ENCODE data around the gene GSK3A.

The GSK3A gene

DNA sequence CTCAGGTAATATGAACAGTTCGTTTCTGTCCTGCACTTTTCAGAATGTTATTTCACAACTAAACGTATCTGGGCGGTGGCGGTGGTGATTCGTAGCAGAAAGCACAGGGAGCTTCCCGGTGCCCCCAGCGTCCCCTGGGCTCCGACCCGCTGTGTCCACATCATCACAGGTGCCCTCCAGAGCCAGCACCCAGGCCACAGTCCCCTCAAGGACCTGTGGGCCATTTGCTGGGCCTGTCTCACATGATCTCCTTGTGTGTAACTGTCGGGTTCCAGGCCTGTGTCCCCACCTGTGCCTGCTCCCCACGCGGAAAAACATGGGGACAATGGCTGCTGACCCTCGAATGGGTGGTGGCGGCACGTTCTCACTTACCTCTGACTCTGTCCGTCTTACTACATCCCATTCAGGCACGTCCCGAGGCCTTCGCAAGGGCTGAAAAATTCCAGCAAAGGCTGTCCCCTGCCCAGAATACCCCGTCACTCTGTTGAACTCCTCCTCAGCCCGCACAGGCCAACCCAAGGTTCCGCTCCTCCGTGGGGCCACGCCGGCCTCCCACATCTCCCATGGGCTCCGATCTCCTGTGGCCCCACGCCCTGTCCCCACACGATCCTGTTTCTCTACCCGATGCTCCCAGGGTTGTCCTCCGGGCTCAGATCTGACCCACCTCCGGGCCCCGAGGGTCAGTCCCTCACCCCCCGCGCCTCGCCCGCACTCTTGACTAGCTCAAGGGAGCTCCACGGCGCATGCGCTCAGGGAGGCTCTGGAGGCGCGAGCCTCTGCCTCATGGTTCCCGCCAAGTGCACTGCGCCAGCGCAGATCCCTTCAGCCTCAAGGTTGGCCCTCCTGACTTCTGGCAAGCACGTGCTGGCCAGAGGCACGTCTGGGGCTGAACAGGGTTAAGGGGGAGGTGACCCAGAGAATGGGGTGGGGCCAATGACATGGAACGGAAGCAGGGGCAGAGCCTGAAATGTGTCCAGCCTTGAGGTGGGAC is 46.1 kb downstream of the GSK3A start:
- Mint-ChIP-seq H3K4me1 (peaks cover 65% of the 10 kb centered on the region), H3K4me3 (no peak overlapping the region), H3K9me3 (peaks cover 2% of the 10 kb centered on the region), H3K27ac (peak overlapping the region; percentile 64), H3K27me3 (no peaks in the 10 kb centered on the region), H3K36me3 (peaks cover 23% of the 10 kb centered on the region)
- ATAC-seq, result no peak

DNA sequence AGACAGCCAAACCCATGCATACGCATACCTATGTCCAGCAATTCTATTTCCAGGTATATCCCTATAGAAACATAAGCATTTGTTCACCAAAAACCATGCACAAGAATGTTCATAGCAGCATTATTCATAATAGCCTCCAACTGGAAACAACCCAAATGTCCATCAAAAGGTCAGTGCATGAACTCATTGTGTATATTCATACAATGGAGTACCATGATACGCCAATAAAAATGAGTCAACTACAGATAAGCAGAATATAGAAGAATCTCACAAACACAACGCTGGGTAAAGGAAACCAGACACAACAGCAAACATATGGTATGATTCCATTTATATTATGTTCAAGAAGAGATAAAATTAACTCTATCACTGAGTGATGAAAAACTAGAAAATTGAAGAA is 48.7 kb downstream of the GSK3A start:
- no peak for ATAC-seq
- Mint-ChIP-seq H3K4me1 (peaks cover 43% of the 10 kb centered on the region), H3K27me3 (no peaks in the 10 kb centered on the region), H3K36me3 (peaks cover 21% of the 10 kb centered on the region), H3K4me3 (no peak overlapping the region), H3K27ac (peak overlapping the region; percentile 5), H3K9me3 (peaks cover 2% of the 10 kb centered on the region)

- no peaks in the 10 kb centered on the region for H3K27me3 Mint-ChIP-seq
- no peak overlapping the region for H3K4me3 Mint-ChIP-seq
- peaks cover 18% of the 10 kb centered on the region for H3K36me3 Mint-ChIP-seq
- peaks cover 2% of the 10 kb centered on the region for H3K9me3 Mint-ChIP-seq
- H3K4me1 Mint-ChIP-seq, result peaks cover 39% of the 10 kb centered on the region
- ATAC-seq, result no peak
- H3K27ac Mint-ChIP-seq, result no peak overlapping the region
Measured at GRCh38 chr19:42193294-42193693, 49.1 kb downstream of the GSK3A start.

- peaks cover 30% of the 10 kb centered on the region for H3K4me1 Mint-ChIP-seq
- H3K9me3 Mint-ChIP-seq, result peaks cover 2% of the 10 kb centered on the region
- H3K27me3 Mint-ChIP-seq, result no peaks in the 10 kb centered on the region
- H3K27ac Mint-ChIP-seq, result peak overlapping the region; percentile 36
- H3K4me3 Mint-ChIP-seq, result no peak overlapping the region
- H3K36me3 Mint-ChIP-seq, result peaks cover 18% of the 10 kb centered on the region
- no peak for ATAC-seq
Measured at GRCh38 chr19:42191855-42192254, 50.5 kb downstream of the GSK3A start.

GRCh38 chr19:42191330-42191729 is 51.1 kb downstream of the GSK3A start:
- ATAC-seq, result no peak
- Mint-ChIP-seq H3K27ac (peak overlapping the region; percentile 36), H3K4me1 (peaks cover 25% of the 10 kb centered on the region), H3K4me3 (no peak overlapping the region), H3K9me3 (peaks cover 2% of the 10 kb centered on the region), H3K36me3 (peaks cover 14% of the 10 kb centered on the region), H3K27me3 (no peaks in the 10 kb centered on the region)

DNA sequence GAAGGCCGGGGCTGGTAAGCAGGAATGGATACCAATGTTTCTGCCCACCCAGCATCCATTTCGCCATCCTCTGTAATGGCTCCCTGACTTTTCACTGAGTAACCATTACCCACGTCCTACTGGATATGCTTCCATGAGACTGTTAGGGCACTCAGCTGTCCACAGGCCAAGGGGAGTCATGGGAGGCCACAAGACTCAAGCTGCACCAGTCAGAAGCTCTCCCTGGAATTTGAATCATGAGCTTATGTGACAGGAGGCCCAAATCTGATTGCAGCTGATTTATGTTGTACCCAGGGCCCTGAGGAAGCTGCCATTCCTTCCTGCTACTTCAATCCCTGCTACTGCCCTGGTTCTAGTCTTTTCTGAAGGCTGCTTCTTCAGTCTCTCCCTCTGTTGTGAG is 53.3 kb downstream of the GSK3A start:
- H3K27ac Mint-ChIP-seq, result no peak overlapping the region
- no peak overlapping the region for H3K4me3 Mint-ChIP-seq
- H3K36me3 Mint-ChIP-seq, result peaks cover 7% of the 10 kb centered on the region
- H3K4me1 Mint-ChIP-seq, result peaks cover 33% of the 10 kb centered on the region
- peaks cover 2% of the 10 kb centered on the region for H3K9me3 Mint-ChIP-seq
- H3K27me3 Mint-ChIP-seq, result no peaks in the 10 kb centered on the region
- no peak for ATAC-seq

DNA sequence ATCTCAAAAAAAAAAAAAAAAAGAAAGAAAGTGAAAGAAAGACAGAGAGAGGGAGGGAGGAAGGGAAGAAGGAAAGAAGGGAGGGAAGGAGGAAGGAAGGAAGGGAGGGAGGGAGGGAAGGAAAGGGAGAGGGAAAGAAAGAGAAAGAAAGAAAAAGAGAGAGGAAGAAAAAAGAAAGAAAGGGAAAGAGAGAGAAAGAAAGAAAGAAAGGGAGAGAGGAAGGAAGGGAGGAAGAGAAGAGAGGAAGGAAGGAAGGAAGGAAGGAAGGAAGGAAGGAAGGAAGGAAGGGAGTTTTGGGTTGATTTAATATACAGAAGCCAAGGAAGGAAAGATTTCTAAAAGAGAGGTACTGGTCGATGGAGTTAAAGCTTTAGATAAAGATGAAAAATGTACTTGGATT is 53.7 kb downstream of the GSK3A start:
- peaks cover 2% of the 10 kb centered on the region for H3K9me3 Mint-ChIP-seq
- H3K27me3 Mint-ChIP-seq, result no peaks in the 10 kb centered on the region
- peaks cover 2% of the 10 kb centered on the region for H3K36me3 Mint-ChIP-seq
- ATAC-seq, result no peak
- H3K27ac Mint-ChIP-seq, result no peak overlapping the region
- no peak overlapping the region for H3K4me3 Mint-ChIP-seq
- H3K4me1 Mint-ChIP-seq, result peaks cover 30% of the 10 kb centered on the region

DNA sequence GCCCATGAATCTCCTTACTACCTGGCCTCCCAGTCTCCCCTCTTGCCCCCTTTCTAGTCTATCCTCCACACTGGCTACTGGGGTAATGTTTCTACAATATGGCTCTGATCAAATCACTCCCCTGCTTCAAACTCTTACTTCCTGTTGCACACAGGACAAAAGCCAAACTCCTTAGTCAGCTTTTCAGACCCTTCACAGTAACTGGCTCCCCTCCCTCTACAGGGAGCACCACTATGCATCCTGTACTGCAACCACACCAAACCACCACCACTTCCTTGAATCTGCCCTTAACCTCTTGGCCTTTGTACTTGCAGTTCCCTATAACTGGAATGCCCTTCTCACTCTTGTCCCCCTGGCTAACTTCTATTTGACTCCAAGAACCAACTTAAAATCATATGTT is 57.1 kb downstream of the GSK3A start:
- no peak overlapping the region for H3K4me3 Mint-ChIP-seq
- H3K4me1 Mint-ChIP-seq, result peaks cover 33% of the 10 kb centered on the region
- no peaks in the 10 kb centered on the region for H3K36me3 Mint-ChIP-seq
- no peaks in the 10 kb centered on the region for H3K9me3 Mint-ChIP-seq
- no peaks in the 10 kb centered on the region for H3K27me3 Mint-ChIP-seq
- peak overlapping the region; percentile 7 for H3K27ac Mint-ChIP-seq
- ATAC-seq, result peak; percentile 62

DNA sequence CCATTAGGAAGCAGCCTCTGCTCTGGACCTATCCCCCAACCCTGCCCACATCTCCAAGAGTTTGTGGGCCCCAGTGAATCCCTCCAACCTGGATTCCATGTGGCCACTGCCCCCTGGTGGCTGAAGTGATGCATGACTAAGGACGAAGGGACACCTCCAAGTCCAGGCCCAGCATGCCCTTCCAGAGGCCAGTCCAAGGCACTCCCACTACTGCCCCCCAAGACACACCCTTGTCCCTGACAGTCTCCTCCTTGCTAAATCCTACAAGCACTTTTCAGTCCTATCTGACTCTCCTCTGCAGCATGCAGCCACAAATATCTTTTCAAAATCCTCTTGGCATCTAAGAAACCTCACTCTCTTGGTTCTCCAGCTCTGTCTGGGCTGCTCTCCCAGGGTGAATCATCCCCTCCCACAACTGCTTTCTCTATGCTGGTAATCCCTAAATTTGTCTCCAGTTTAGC is 58.0 kb downstream of the GSK3A start:
- no peak overlapping the region for H3K4me3 Mint-ChIP-seq

More for the DNA sequence above, 58.0 kb downstream of the GSK3A start:
- ATAC-seq, result no peak
- Mint-ChIP-seq H3K4me1 (peaks cover 33% of the 10 kb centered on the region), H3K27me3 (no peaks in the 10 kb centered on the region), H3K9me3 (no peaks in the 10 kb centered on the region), H3K36me3 (no peaks in the 10 kb centered on the region), H3K27ac (peak overlapping the region; percentile 23)

All from stimulated activated memory B cell treated with anti-CD40 and anti-IgM and Interleukin-4, amounts not matched to agents 10 μg/mL and 1 μg/mL and 100 μg/mL, for 72 hours (primary cell).